HG03460 (cell line): Measurements from ENCODE around the gene PPP1R3C.

Experiments
- ATAC-seq: cut with Tn5 transposase; IDR thresholded peaks from one replicate; pipeline ENCODE4 v1.9.1; 2021; ENCODE audit not compliant: unreplicated experiment

The PPP1R3C gene

DNA sequence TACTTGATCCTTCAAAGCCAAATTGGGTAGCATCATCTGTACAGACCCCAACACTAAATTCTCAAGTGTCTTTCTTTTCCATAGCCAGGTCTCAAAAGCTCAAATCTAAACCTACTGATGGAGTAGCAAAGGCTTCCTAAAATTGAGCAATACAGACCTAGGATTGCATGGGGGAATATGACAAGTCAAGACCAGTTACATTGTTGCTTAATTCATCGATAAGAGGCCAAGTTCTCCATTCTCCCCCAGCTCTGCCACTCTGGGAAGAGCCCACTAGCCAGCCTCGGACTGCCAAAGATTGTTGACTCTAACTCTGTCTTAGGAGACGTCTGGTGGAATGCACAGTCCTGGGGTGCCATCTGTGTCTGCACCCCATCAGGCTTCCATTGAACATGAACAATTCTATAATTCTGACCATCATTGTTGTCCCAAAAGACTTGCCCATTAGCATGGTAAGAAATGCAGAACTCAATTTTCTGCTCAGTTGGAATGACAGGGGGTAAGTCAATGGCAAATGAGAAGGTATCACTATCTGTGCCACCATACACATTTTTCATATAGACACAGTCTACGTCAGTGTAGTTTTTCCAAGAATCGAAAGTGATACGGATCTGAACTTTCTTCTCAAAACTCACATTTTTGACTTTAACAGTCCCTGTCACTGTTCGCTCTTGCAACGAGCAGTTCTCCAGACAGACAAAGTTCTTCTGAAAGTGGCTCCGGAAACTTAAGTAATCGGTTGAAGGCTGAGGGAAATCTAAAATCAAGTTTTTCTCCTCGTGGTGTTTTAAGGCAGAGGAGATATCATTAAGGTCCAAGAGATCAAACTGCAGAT lies 2.9 kb downstream of the PPP1R3C start:
- ATAC-seq = no peak

DNA sequence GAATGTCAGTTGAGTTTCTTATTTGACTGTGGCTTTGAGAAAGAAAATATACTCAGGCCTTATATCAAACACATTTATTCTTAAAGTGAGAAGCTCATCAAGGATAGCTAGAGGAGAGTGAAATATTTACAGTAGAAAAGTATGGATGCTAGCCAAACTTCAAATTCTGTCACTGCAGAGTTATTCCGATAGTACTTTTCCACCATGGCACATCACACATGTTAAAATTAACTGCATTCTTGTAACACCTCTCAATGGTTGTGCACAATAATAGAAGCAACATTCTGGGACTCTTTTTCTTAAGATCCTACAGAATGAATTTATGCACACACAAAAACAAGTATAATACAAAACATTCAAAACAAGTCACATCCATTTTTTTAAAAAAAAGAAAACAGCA lies 4.5 kb downstream of the PPP1R3C start:
- no peak for ATAC-seq

DNA sequence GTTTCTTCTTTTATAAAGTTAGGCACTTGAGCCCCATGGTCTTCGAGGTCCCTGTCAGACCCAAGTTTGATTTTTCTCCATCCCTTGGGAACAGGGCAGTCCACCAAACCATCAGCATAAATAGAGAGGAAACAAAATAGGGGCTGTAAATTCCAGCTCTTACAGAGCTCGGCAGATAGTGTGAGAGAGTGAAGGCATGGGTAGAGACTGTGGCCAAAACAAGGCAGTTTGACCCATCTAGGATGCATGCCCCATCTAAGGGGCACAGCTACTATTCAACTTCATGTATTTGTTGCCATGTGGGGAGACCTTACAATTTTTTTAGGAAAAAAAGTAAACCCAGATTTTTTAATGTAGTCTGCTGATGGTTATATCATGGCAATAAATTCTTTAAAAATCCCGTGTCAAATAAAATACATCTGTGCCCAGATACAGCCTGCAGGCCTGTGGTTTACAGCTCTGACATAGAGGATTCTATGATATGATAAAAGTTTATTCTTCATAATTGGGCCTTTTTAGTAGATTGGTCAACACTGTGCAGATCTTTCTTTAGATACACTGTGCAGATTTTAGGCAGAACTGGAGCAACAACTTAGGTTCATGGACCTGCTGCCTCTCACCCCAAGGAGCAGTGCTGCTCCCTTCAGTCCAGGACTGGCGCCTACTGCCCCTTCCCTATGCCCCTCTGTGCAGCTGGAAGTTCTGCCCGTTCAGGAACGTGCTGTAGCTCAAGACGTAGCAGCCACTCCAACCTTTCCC lies 5.3 kb downstream of the PPP1R3C start:
- ATAC-seq = no peak

DNA sequence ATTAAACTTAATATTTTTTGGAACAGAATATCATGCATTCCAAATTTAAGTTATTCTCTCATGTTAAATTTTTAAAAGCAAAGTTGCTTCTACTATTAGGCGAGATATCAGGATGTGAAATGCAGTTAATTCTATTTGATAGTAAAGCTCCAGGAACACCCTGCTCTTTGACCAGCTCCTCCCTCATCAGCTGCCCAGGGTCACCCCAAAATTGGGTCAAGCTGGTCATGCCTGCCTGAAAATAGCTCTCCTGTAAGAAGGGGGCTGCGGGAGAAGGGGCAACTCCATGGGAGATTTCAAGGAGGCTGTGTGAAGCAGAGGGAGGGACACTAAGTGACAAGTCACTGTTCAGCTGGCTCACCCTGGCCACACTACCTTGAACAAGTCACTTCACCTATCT lies 5.9 kb downstream of the PPP1R3C start:
- ATAC-seq = no peak

DNA sequence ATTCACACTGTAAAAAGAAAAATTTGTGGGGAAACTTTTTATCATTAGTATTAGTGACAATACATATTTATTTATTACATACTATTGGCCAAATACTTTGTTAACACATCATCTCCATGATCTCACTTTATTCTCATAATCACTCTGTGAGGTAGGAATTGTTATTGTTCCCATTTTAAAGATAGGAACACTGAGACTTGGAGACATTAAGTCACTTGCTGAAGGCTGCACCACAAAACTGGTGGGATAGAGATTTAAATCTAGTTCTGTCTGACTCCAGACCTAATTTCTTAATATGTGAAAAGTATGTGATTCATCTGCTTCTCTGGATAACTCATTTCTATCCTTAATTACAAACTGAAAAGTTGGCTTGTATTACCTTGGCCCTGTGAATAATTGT lies 8.2 kb downstream of the PPP1R3C start:
- no peak for ATAC-seq

DNA sequence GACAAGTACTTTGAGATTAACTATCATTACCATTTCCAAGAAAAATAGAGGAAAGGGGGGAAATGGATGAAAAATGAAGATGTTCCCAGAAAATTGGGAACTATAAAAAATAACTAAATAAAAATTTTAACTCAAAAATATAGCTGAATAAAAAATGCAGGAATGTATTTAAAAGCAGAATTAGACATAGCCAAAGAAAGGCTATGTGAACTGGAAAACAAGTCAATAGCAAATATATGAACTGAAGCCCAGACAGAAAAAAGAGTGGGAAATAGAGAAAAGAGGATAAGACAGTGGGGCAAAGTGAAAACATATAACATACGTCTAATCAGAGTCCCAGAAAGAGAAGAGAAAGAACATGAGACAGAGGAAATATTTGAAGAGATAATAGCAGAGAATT lies 10.3 kb downstream of the PPP1R3C start:
- ATAC-seq = no peak

DNA sequence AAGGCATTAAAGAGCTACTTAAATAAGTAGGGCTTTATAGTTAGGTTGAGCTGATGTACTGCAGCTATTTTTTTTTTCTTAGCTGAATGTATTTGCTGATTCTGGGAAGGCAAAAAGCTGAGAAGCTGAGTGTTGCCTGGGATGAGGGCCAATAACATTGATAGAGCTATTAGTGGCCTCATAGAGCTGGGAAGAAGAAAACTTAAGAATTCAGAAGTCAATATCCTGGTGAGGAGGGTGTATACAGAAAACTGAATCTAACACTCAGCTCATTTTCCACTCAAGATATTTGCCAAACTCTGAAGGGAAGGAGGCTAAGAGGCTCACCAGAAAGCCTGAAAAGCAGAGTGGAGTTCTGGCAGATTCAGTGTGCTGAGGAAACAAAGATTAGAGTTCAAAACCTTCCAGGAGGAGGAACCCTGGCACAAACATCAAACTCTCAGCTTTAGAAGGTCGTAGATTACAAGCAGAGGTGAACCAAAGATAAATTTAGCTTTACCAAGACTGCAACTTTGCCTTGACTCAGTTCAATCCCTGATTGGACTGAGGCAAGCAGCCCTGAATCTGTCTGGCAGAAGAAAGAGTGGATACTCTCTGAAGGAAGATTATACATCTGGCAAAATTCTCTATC lies 11.3 kb downstream of the PPP1R3C start:
- no peak for ATAC-seq

DNA sequence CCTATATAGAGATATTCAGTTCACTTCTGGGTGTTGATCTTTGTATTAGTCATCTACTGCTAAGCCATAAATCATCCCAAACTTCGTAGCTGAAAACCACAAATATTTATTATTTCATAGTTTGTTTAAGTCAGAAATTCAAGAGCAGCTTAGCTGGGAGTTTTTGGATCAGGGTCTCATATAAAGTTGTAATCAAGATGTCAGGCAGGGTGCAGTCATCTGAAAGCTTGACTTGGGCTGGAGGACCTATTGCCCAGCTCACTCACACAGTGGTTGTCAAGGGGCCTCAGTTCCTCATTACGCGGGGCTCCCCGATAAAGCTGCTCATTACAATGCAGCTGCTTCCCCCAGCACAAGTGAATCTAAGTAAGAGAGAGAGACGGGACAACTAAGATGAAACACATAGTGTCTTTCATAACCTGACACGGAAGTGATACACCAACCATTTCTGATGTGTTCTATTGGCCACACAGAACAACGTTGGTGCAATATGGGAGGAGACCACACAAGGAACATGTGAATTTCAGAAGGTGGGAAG lies 15.7 kb downstream of the PPP1R3C start:
- ATAC-seq = no peak

DNA sequence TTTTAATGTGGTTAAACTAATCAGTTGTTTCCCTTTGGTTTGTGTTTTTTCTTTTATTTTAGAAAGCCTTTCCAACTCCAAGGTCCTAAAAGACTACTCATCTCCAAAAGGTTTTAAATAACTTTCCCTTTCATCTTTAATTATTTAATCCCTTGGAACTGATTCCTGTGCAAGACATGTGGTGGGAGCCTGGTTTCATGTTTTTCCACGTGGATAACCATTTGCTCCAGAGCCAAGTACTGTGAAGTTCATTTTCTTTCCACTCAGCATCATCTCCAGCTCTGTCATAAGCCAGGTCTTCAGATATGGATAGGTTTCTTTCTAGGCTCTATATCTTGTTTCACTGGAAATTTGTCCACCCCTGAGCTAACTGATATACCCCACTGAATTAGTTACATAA lies 16.7 kb downstream of the PPP1R3C start:
- no peak for ATAC-seq

DNA sequence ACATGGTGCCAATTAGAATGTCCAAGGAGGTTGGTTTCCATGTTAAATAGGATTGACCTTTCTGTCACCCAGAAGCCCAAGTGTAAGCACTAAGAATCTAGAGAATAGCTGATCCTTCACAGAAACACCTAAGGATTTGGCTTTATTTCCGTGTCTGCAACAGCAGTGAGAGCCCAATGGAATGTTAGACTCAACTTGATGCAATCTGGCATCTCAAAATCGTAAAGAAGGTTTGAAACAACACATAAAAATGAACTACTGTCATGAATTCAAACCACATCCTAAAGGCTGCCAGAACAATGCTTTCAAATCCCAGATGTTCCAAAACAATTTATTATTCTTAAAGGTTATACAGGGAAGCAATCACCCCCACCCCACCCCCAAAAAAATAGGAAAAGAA lies 18.6 kb downstream of the PPP1R3C start:
- no peak for ATAC-seq

DNA sequence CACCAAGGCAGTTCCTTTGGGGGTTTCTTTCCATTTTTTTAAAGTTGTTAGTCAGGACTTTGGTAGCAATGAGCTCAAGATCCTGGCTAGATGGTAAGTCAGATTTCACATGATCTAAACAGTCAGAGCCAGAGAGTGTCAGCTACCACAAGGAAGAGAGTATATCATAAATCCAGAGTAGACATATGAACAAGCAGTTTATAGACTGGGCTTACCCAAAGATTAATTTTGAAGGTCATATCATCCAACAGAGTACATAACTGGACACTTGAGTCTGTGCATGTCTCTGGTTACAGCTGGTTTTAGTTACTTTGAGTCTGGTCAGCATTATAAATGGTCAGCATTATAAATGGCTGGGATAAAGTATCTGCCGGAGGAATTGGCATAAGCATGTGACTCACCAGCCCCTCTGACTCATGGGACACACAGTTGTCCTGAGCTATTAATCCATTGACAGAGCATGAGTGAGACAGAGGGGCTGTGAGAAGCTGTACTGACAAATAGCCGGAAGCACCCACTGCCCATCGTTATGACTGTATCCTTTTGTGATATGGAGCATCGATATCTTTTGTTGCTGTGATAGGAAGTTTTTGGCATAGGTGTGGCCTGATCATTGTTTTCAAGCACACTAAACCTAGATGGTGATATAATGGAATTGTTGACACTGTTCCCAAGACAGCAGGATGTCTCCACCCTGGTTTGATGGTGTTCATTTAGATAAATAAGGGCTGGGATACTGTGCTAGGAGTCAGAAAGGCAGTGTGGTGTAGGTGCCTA lies 19.3 kb downstream of the PPP1R3C start:
- no peak for ATAC-seq

DNA sequence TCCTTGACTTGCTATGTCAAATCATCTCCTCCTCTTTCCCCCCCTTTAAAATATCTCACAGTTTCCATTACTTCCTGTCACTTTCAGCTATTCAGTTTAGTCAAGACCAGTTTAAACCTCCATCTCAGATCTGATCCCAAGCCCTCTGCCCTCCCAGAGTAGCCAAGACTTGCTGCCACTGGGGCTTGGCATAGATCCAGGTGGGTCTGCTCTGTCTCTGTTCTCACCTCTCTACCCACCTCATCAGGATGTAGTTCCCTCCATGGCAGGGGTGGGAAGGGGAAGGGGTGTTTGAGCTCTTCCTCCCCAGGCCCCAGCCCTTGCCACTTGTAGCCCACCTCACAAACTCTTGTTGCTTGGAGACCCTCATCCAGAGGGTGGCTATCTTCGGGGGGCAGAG lies 22.0 kb downstream of the PPP1R3C start:
- ATAC-seq = no peak

DNA sequence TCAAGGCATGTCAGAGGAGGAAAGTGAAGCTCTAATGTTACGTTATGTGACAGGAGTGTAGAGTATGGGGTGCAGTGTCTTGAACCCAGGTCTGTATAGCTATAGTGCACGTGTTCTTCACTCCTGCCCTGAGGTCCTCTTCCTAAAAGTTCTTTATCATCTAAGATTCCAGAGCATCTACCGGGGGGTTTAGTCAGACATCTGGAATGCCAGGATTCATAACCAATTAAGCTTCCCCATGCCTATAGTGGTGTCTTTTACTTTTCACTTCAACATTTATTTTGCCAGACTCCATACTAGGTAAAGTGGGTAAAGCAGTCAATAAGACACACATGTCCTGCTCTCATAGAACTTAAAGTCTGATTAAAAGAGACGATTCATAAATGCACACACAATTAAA lies 22.4 kb downstream of the PPP1R3C start:
- no peak for ATAC-seq

DNA sequence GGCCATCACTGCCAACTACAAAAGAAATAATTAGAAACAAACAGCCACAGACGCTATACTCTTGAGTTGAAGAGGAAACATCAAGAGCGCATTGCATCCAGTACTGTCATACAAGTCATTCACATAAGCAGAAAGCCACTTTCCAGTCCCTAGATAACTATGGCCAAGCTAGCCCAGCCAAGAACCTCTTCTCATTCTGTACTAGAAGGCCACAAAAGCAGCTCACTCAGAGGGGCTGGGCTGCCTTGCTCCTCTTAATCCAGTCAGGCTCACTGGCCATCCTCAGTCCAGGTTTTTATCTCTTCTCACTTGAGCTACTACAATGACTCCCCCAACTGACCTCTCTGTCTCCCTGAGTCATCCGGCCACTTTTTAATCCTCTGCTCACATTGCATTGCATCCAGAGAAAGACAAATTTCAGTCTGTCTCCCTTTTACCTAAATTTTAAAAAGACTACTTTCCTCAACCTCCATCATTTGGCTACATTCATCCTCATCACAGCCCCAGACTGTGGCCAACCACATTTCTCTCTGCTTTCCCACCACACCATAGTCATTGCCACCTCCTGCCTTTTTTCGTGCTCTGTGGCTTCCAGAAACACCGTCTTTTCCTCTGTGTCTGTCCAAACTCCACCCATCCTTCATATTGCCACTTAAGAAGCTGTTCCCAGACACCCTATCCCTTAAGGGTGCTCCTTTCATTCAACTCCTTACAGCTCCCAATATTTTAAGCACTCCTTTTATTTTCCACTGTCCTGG lies 25.0 kb downstream of the PPP1R3C start:
- ATAC-seq = no peak

DNA sequence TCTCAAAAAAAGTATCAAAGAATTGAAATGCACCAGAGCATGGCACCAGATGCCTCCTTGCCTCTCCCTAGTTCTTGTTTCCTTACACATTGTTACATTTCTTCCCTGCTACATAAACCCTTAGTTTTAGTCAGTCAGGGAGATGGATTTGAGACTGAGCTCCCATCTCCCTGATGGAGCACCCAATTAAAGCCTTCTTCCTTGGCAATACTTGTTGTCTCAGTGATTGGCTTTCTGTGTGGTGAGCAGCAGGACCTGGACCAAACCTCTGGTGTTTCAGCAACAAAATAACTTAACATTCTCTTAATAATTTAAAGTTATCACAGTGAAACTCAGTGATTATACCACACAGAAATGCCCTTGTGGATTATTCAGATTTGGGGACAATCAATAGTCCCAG lies 26.9 kb downstream of the PPP1R3C start:
- ATAC-seq = no peak

DNA sequence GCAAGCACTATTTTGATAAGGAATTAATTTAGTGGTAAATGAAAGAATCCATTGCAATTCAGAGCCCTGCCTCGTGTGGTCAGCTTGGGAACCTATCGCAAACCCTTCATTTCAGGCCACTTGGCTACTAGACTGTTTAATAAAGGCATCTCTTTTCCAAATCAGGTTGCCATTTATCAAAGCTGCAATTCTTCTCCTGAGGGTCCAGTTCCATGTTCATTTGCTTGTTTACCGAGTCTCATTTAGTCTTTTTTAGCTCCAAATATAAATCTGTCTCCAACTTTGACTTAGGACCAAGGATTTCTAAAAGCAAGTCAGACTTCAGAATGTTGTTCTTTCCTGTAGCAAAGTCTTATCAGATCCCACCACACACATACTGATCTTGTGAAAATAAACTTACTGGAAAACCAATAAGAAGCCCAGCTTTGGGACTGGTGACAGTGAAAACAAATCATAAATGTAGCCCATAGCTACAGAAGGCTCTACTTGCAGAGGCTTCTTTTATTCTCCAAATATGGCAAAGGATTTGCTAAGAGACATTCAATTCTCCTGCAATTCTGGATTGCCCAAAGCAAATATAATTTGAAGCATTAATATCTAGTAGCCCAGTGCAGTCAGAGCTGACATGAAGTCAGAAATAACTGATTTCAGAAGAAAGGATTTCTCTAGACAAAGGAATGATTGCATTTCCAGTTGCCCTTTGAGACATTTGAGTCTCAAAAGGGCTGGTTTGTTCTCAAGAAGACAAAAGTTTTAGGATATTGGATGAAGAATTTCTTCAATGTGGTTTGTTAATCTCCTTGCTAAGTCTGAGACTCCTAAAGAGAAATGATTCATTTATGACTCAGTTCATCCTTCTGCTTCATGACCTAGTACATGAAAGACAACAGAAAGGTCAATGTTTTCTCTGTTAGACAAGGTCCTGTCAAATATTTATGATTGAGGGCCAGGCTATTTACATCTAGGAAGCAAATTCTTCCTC lies 28.0 kb downstream of the PPP1R3C start:
- ATAC-seq = no peak

DNA sequence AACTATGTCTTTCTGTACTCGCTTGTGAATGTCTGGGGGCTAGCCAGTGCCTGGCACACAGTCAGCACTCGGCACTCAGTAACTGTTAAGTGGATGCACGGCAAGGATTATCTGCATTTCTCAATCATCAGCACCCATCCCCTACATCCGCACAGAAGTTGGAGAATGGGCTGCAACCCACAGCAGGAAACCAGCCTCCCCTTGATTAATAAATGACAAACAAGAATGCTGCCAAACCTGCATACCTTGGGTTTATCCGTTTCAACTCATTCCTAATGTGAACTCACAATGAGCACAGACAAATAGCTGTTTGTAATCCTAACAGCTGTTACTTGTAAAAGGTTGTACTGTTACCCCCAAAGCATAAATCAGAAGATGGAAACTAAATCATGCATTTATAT lies 28.9 kb downstream of the PPP1R3C start:
- ATAC-seq = no peak

DNA sequence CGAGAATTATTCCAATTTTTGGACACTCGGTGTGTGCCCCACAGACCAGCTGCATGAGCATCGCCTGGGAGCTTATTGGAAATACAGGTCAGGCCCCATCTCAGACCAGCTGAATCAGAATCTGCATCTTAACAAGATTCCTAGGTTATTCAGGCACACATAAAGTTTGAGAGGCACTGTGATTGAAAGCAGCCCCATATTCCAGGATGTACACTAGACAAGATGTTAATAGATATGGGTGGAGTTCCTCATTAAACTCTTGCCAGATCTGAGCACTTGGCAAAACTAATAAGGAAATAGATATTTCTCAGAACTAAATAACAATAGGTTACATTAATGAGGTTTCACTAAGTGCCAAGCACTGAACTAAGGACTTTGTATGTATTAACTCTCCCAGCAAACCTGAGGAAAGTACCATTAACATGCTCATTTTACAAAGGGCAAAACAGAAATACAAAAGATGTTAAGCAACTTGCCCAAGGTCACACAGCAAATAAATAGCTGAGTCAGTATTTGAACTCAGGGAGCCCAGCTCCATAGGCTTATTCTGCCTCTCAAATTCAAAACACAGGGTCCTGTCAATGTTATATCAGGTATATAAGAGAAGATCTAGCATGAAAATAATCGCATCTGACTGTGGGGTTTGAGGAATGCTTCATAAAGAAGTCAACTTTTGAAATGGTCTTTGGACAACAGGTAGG lies 29.9 kb downstream of the PPP1R3C start:
- no peak for ATAC-seq
